WTC11 (cell line): Measurements from ENCODE around the gene CAPN13. TPM values are rescaled to one million over a fixed set of nuclear protein-coding genes. Genes with fewer than 3 reads are reported as not detected.

Experiments
- ATAC-seq: fragments of 200-7000 bp; cut with Tn5 transposase; 2 replicates; pipeline ENCODE4 v1.10.0; 2021; ENCODE audit warnings: mild to moderate bottlenecking, moderate library complexity
- CTCF ChIA-PET: fragments of 300-600 bp; sonication (Branson Sonifier 250); formaldehyde crosslinking; loops from one replicate; lab custom pipeline; 2021; ENCODE audit warnings: antibody characterized with exemption; lab: Charles Lee
- POLR2A ChIA-PET: fragments of 350-600 bp; sonication (Branson Sonifier 250); formaldehyde crosslinking; loops from one replicate; lab custom pipeline; 2021; ENCODE audit warnings: antibody characterized with exemption; lab: Charles Lee
- DNase-seq: peaks from one replicate; pipeline ENCODE4 v3.0.0; 2021; ENCODE audit warnings: low spot score
- H3K27ac Mint-ChIP-seq: 2 replicates; pipeline ENCODE4 v1.8.0; 2021; ENCODE audit warnings: mixed read lengths
- H3K27me3 Mint-ChIP-seq: 2 replicates; pipeline ENCODE4 v1.8.0; 2021; ENCODE audit warnings: low read depth, mild to moderate bottlenecking, moderate library complexity, mixed read lengths
- H3K36me3 Mint-ChIP-seq: 2 replicates; pipeline ENCODE4 v1.8.0; 2021; ENCODE audit warnings: mixed read lengths
- H3K4me1 Mint-ChIP-seq: 2 replicates; pipeline ENCODE4 v1.8.0; 2022; ENCODE audit warnings: mixed read lengths
- H3K4me3 Mint-ChIP-seq: 2 replicates; pipeline ENCODE4 v1.8.0; 2021; ENCODE audit warnings: mild to moderate bottlenecking, moderate library complexity, mixed read lengths
- H3K9me3 Mint-ChIP-seq: 2 replicates; pipeline ENCODE4 v1.8.0; 2021; ENCODE audit warnings: mixed read lengths
- AR ChIP-seq: fragments of 250-450 bp; sonication (Bioruptor Pico); IDR thresholded peaks from 2 replicates; pipeline ENCODE4 v1.9.0; 2021; ENCODE audit warnings: mild to moderate bottlenecking
- CBFB ChIP-seq: sonication (generic); formaldehyde crosslinking; IDR thresholded peaks from 2 replicates; pipeline ENCODE4 v1.8.1; 2022; ENCODE audit warnings: mild to moderate bottlenecking, low read depth, missing genetic modification reagents
- CREB1 ChIP-seq: sonication (generic); formaldehyde crosslinking; IDR thresholded peaks from 2 replicates; pipeline ENCODE4 v1.8.0; 2023; ENCODE audit warnings: mild to moderate bottlenecking, missing genetic modification reagents
- CREM ChIP-seq: sonication (generic); formaldehyde crosslinking; IDR thresholded peaks from 2 replicates; pipeline ENCODE4 v1.8.1; 2022; ENCODE audit warnings: mild to moderate bottlenecking, missing genetic modification reagents, moderate library complexity
- E2F1 ChIP-seq: sonication (generic); formaldehyde crosslinking; IDR thresholded peaks from 2 replicates; pipeline ENCODE4 v1.8.0; 2022; ENCODE audit warnings: mild to moderate bottlenecking, missing genetic modification reagents
- FOXK1 ChIP-seq: sonication (generic); formaldehyde crosslinking; IDR thresholded peaks from 2 replicates; pipeline ENCODE4 v1.8.0; 2022; ENCODE audit warnings: mild to moderate bottlenecking, moderate library complexity, missing genetic modification reagents
- GTF2I ChIP-seq: fragments of 250-450 bp; sonication (Bioruptor Pico); conservative IDR thresholded peaks from 2 replicates; pipeline ENCODE4 v1.4.0; 2021; ENCODE audit warnings: mild to moderate bottlenecking
- HMGXB4 ChIP-seq: sonication (generic); formaldehyde crosslinking; IDR thresholded peaks from 2 replicates; pipeline ENCODE4 v1.8.1; 2023; ENCODE audit warnings: mild to moderate bottlenecking, moderate library complexity, missing genetic modification reagents
- JUN ChIP-seq: sonication (generic); formaldehyde crosslinking; IDR thresholded peaks from 2 replicates; pipeline ENCODE4 v1.8.0; 2023; ENCODE audit warnings: mild to moderate bottlenecking, missing genetic modification reagents
- NFE2L1 ChIP-seq: sonication (generic); formaldehyde crosslinking; IDR thresholded peaks from 2 replicates; pipeline ENCODE4 v1.8.1; 2023; ENCODE audit warnings: missing genetic modification reagents
- PREB ChIP-seq: sonication (generic); formaldehyde crosslinking; IDR thresholded peaks from 2 replicates; pipeline ENCODE4 v1.8.1; 2022; ENCODE audit warnings: mild to moderate bottlenecking, missing genetic modification reagents, moderate library complexity, borderline replicate concordance
- RORB ChIP-seq: fragments of 250-450 bp; sonication (Bioruptor Pico); IDR thresholded peaks from 2 replicates; pipeline ENCODE4 v1.9.0; 2021; ENCODE audit warnings: mild to moderate bottlenecking
- SMAD3 ChIP-seq: sonication (generic); formaldehyde crosslinking; IDR thresholded peaks from 2 replicates; pipeline ENCODE4 v1.8.0; 2022; ENCODE audit warnings: missing genetic modification reagents, mild to moderate bottlenecking, borderline replicate concordance
- STAT6 ChIP-seq: sonication (generic); formaldehyde crosslinking; conservative IDR thresholded peaks from 2 replicates; pipeline ENCODE4 v1.8.1; 2023; ENCODE audit warnings: mild to moderate bottlenecking, low read depth, missing genetic modification reagents, moderate library complexity
- TEAD1 ChIP-seq: sonication (generic); formaldehyde crosslinking; IDR thresholded peaks from 2 replicates; pipeline ENCODE4 v1.8.0; 2022; ENCODE audit warnings: mild to moderate bottlenecking, missing genetic modification reagents
- ZBTB21 ChIP-seq: sonication (generic); formaldehyde crosslinking; IDR thresholded peaks from 2 replicates; pipeline ENCODE4 v1.8.1; 2023; ENCODE audit warnings: mild to moderate bottlenecking, missing genetic modification reagents, borderline replicate concordance
- ZBTB43 ChIP-seq: sonication (generic); formaldehyde crosslinking; IDR thresholded peaks from 2 replicates; pipeline ENCODE4 v1.8.1; 2023; ENCODE audit warnings: mild to moderate bottlenecking, missing genetic modification reagents
- ZNF121 ChIP-seq: sonication (generic); formaldehyde crosslinking; IDR thresholded peaks from 2 replicates; pipeline ENCODE4 v1.8.0; 2023; ENCODE audit warnings: missing genetic modification reagents
- ZNF317 ChIP-seq: sonication (generic); formaldehyde crosslinking; IDR thresholded peaks from 2 replicates; pipeline ENCODE4 v1.8.1; 2023; ENCODE audit warnings: low read depth, mild to moderate bottlenecking, moderate library complexity, missing genetic modification reagents, borderline replicate concordance
- total RNA-seq: library from RNA; stranded (reverse); gene quantifications from 3 replicates; pipeline ENCODE4 v1.2.3, GENCODE V29; 2021

Gene CAPN13
- total RNA-seq, 1 experiment from 2014 or later: 1.7 TPM

GRCh38 chr2:30680121-30680520 is 127.1 kb downstream of the CAPN13 start:
- Mint-ChIP-seq H3K4me3 (no peak overlapping the region), H3K27ac (no peak overlapping the region), H3K9me3 (no peaks in the 10 kb centered on the region), H3K36me3 (no peaks in the 10 kb centered on the region), H3K4me1 (peaks cover 6% of the 10 kb centered on the region), H3K27me3 (no peaks in the 10 kb centered on the region)
- ChIA-PET POLR2A (no interaction called here), CTCF (no interaction called here)
- no peak for DNase-seq
- no peak for ATAC-seq
- TF ChIP-seq RORB (no peak), AR (no peak), PREB (CRISPR knock-in tag) (no peak), STAT6 (CRISPR knock-in tag) (no peak), FOXK1 (CRISPR knock-in tag) (no peak), ZNF121 (CRISPR knock-in tag) (no peak), NFE2L1 (CRISPR knock-in tag) (no peak), CBFB (CRISPR knock-in tag) (no peak), ZNF317 (CRISPR knock-in tag) (no peak), ZBTB21 (no peak), CREM (CRISPR knock-in tag) (no peak), HMGXB4 (no peak), GTF2I (CRISPR knock-in tag) (no peak), ZBTB43 (CRISPR knock-in tag) (no peak), CREB1 (CRISPR knock-in tag) (no peak), TEAD1 (no peak), SMAD3 (no peak), E2F1 (CRISPR knock-in tag) (no peak), JUN (no peak)
